Renal cortical epithelial cell (primary cell): ENCODE data around the gene LRP4. TPM values are rescaled to one million over a fixed set of nuclear protein-coding genes. Genes with fewer than 3 reads are reported as not detected.

Source experiments
- DNase-seq: peaks from one replicate; pipeline ENCODE4 v3.0.0-alpha.2; 2011; ENCODE audit warnings: low read depth
- total RNA-seq: library from RNA; depleted of rRNA; stranded (reverse); fragments of >200 nt; gene quantifications from 2 replicates; pipeline ENCODE4 v1.2.3, GENCODE V29; 2014

Gene LRP4
- total RNA-seq, 1 donor from 2014 or later: 17.7 TPM

DNA sequence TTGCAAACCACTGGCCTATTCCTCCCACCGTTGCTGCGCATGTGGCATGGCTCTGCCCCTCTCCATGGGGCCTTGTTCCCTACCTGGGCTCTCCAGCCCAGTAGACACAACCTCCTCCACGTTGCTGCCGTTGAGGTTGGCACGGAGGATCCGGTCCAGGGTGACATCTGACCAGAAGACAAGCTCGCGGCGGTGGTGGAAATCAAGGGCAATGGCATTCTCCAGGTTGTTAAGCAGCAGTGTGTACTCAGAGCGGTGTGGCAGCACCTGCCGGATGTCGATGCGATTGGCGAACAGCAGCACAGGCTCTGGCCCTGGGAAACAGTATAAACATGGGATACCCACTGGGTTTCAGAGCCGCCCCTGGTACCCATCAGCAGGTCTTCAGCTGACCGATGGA lies 23.8 kb downstream of the LRP4 start:
- no peak for DNase-seq

- no peak for DNase-seq
Measured at GRCh38 chr11:46892838-46893237, 25.5 kb downstream of the LRP4 start.

DNA sequence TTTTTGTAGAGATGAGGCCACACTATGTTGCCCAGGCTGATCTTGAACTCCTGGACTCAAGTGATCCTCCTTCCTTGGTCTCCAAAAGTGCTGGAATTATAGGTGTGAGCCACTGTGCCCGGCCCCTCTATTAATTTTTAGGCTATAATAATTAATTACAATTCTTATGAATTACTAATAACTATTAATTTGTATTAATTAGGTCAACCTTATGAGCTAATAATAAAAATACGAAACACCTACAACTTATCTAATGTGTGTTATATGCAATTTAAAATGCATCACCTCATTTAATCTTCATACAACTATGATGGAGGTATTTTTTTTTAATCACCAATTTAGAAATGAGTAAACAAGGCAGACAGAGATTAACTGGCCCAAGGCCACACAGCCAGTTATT lies 26.2 kb downstream of the LRP4 start:
- no peak for DNase-seq

- DNase-seq: peak; percentile 21
Measured at GRCh38 chr11:46890665-46891064, 27.7 kb downstream of the LRP4 start.

DNA sequence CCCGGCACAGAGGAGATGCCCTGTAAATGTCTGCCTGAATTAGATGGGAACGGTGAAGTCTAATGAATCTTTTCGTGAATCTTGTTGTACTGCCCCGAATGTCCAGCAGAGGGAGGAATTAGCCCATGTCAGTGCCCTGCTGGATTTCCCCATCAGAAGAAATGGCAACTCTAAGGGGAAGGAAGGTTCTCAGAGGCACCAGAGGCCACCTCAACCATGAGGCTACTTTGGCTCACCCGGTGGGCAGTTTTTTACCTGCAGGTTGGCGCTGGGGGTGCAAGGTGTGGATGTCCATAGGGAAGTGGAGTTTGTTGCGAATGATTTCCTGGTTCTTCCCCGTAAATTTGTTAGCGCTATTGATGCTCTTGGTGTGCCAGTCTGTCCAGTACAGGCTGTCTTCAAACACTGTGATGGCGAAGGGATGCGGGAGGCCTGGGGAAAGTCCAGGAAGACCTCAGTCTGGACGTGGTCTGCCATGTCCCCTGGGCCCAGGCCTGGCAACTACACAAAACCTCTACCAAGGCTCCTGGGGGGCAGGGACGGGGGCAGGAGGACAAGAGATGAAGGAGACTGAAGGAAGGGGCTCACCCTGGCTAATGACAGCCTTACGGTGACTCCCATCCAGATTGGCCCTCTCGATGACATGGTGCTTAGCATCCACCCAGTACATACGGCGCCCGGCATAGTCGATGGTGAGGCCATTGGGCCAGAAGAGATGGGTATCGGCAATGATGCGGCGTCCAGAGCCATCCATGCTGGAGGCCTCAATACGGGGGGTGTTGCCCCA lies 28.5 kb downstream of the LRP4 start:
- DNase-seq: peak; percentile 57

GRCh38 chr11:46889251-46889650 lies 29.1 kb downstream of the LRP4 start:
- no peak for DNase-seq

GRCh38 chr11:46888636-46889035 lies 29.7 kb downstream of the LRP4 start:
- no peak for DNase-seq

- DNase-seq: no peak
Measured at GRCh38 chr11:46886211-46886610, 32.1 kb downstream of the LRP4 start.

DNA sequence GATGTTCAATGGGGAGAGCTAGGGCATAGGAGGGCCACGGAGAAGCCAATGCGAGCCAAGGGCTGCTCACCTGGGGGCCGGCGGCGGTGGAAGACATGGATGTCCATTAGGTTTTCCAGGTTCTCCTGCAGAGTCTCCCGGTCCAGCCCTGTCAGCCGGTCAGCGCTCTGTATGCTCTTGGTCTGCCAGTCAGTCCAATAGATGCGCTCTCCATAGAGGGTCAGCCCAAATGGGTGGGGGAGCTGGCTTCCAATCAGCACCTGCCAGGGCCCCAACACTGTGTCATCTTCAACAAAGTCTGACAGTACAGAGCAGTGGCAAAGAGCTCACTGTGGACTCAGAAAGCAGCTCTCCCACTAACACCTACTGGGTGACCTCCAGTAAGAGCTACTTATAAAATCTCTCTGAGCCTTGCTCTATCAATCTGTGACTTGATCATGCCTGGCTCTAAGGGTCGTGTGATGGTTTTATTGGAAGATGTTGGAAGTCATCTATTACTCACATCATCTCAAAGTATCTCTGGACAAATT lies 39.2 kb downstream of the LRP4 start:
- DNase-seq: no peak

DNA sequence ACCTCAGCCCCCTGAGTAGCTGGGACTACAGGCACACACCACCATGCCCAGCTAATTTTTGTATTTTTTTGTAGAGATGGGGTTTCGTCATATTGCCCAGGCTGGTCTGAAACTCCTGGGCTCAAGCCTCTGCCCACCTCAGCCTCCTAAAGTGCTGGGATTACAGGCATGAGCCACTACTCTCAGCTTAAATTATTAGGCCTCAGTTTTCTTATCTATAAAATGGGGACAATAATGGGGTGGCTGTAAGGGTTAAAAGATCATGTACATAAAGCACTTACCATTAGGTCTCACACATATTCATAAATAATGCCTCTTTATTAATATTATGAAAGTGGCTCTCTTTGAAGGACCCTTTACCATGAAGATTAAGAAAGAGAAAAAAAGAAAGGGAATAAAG lies 40.8 kb downstream of the LRP4 start:
- no peak for DNase-seq

GRCh38 chr11:46876471-46876870 lies 41.9 kb downstream of the LRP4 start:
- DNase-seq: no peak

GRCh38 chr11:46874586-46874985 lies 43.8 kb downstream of the LRP4 start:
- DNase-seq: peak; percentile 32

DNA sequence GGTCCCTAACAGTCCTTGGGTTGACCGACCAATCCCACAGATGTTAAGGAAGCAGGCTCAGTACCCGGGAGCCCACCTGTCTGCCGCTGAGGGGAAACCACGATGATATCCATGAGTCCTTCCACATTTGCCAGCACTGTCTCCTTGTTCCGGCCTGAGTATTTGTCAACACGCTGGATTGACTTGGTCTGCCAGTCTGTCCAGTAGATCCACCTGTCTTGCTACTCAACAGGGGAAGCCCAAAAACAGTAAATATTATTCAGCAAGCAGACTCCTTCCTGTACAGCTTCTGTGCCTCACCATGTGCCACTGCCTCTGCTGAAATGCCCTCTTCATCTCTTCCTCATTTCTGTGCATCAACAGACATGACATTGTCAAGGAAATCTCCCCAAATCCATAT lies 49.4 kb downstream of the LRP4 start:
- no peak for DNase-seq

DNA sequence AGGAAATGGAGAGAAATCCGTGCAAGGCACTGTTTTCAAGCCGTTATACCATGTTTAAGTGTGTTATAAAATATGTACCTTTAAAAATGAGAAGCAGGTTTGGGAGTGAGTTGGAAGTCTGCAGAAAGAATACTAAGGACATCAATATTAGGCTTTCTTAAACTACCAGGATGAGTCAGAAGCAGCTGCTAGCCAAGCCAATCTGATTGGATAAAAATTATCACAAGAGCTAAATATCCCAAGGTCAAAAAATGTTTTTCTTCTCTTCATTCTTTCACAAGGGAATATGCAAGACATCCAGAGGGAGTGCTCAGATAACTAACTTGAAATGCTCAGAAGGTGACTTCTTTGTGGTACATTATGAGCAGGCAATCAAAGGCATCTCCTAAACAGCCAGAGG lies 53.0 kb downstream of the LRP4 start:
- peak; percentile 18 for DNase-seq

DNA sequence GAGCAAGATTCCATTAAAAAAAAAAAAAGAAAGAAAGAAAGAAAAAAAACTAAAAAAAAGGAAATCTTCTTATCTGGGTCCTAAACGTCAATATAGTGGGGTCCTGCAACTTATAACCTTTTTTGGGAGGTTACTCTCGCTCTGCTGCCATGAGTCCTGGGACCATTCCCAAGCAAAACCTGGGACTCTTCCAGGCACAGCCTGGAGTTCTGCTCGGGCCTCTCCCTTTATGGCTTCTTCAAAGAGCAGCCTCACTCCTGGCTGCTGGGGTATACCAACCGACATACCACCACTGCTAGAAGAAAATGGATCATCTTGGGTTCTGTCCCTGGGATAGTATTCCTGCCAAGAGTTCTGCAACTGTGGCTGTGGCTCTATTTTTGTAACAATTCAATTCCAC lies 58.1 kb downstream of the LRP4 start:
- DNase-seq: no peak

GRCh38 chr11:46858920-46859546 lies 59.3 kb downstream of the LRP4 start:
- DNase-seq: no peak

- DNase-seq: no peak
Measured at GRCh38 chr11:46857666-46858065, 60.7 kb downstream of the LRP4 start.

- DNase-seq: no peak
Measured at GRCh38 chr11:46856605-46857343, 61.6 kb downstream of the LRP4 start.

DNA sequence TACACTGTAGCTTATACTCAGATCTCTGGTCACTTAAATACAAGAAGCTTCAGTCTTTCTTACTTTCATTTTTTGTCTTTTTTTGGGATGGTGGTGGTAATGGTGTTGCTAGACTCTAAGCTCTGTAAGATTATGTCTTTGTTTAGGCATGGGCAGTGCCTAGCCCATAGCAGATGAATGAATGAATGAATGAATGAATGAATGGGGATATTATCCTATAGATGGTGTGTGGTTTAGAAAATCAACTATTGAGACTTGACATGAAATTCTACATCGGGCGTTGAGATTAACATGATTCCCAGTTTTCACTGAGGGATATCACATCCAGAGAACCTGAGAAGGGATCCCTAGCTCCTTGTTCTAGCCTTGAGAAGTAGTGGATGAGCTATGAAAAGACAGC lies 62.5 kb downstream of the LRP4 start:
- DNase-seq: no peak

DNA sequence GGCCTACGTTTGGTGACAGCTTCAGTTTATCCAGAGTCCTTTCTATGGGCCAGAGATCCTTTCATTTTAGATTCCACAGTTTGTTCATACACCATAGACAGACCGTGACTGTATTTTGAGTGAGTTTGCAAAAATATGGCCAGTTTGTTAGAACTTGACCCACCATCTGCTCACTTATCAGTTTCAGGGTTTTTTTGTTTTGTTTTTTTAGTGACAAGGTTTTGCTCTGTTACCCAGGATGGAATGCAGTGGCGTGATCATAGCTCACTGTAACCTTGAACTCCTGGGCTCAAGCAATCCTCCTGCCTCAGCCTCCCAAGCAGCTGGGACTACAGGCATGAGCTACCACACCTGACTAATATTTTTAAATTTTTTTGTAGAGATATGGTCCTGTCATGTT lies 63.2 kb downstream of the LRP4 start:
- no peak for DNase-seq

DNA sequence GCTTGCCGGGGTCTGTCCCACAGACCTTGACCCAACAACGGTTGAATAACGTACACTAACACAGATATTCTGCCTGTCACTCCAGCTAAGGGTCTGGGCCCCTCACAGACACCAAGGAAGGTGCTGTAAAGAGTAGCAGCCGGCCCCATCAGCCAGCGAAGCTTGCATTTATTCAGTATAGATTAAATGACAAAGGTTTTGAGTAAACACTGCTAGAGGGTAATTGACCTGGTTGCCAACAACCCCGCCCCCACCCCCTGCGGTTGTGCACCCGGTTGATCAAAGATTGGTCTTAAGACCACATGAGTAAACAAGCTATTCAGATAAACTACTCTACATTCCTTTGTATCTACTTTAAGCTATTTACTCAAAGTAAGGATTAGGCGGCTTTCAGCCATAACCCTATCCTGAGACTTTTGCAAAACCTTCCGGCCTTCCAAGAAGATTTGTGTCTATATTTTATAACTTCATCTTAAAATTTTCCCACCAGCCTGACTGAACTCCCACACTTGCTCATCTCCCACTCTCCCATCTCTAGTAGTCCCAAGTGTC lies 67.4 kb downstream of the LRP4 start:
- no peak for DNase-seq

DNA sequence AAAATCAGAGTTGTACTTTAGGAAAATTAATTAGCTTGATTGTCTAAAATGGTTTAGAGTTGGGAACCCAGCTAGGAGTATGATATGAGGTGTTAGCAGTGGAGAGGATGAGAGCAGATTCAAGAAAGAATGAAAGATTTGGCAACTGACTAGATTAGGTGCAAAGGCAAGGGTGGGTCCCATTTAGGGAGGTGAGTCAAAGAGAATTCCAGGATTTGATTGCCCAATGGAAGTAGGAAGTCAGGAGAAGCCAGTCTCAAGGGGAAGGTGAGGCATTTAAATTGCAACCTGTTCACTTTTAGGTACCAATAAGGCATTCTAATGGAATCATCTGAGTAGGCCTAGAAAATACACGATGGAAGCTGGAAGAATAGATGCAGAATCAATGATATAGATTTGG lies 68.7 kb downstream of the LRP4 start:
- no peak for DNase-seq

DNA sequence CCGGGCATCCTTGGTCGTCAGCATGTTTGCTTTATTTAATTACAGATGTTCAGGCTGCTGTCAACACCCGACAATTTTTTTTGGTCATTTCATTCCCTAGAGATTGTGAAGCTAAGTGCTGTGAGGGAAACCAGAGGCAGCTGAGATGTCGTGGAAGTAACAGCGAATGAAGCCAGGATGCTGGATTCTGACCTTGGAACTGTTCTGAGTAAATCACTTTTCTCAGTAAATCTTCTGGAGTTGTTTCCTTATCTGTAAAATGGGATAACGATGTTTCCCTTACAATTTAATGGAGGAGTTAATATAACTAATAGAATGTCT lies 71.9 kb downstream of the LRP4 start:
- peak; percentile 8 for DNase-seq
